ENCODE data around the gene ZBTB14.
A peak's percentile ranks its signal among the peaks of the same experiment; 100 is the strongest.

Gene ZBTB14, protein sequence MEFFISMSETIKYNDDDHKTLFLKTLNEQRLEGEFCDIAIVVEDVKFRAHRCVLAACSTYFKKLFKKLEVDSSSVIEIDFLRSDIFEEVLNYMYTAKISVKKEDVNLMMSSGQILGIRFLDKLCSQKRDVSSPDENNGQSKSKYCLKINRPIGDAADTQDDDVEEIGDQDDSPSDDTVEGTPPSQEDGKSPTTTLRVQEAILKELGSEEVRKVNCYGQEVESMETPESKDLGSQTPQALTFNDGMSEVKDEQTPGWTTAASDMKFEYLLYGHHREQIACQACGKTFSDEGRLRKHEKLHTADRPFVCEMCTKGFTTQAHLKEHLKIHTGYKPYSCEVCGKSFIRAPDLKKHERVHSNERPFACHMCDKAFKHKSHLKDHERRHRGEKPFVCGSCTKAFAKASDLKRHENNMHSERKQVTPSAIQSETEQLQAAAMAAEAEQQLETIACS

DNA sequence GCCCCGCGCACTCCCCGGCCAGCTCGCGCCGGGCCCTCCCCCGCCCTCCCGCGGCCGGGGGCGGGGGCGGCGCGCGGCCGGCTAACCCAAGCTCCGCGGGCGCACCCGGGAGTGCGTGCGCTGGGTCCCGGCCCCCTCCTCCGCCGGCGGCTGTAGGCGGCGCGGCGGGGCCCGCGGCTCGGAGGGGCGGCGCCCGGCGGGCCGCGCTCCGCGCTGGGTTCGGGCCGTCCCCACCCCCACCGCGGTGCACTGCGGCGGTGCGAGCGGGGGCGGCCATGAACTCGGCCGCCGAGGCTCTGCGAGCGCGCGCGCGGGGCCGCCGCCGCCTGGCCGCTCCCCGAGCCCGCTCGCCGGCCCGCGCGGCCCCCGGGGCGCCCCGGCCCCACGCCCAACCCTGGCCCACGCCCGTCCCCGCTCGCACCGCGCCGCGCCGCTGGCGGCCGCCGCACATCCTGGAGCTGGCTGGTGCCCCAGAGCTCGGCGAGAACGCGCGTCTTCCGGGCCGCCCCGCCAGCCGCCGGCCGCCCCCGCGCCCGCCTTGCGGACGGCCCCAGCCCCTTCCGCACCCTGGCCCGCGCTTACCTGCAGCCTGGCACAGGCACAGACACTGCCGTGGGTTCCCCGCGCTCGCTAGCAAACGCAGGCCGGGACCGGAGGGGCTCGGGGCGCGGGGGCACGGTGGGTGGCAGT lies at the start of gene ZBTB14:
TSS of gene ZBTB14 (minus strand) at position 496 of the 690 bp plus-strand sequence. CDS start 2,480 bp downstream, outside the sequence.
- TF ChIP-seq, protein P1, sequence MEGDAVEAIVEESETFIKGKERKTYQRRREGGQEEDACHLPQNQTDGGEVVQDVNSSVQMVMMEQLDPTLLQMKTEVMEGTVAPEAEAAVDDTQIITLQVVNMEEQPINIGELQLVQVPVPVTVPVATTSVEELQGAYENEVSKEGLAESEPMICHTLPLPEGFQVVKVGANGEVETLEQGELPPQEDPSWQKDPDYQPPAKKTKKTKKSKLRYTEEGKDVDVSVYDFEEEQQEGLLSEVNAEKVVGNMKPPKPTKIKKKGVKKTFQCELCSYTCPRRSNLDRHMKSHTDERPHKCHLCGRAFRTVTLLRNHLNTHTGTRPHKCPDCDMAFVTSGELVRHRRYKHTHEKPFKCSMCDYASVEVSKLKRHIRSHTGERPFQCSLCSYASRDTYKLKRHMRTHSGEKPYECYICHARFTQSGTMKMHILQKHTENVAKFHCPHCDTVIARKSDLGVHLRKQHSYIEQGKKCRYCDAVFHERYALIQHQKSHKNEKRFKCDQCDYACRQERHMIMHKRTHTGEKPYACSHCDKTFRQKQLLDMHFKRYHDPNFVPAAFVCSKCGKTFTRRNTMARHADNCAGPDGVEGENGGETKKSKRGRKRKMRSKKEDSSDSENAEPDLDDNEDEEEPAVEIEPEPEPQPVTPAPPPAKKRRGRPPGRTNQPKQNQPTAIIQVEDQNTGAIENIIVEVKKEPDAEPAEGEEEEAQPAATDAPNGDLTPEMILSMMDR (IDR thresholded peaks at IDR 0.05; ENCODE audit: insufficient read depth, low read length, poor library complexity, severe bottlenecking) = no peak
- Histone ChIP-seq H3K36me3 (ENCODE audit: control insufficient read depth, insufficient read depth, low read length) (peaks cover 5% of the 10 kb centered on the region), H3K27me3 (replicated peaks; ENCODE audit: control insufficient read depth, insufficient read depth, low read length) (no peaks in the 10 kb centered on the region), H3K4me3 (replicated peaks; ENCODE audit: low read depth, low read length) (peak within 1 kb of the TSS; percentile 84)
- peak; percentile 81 for DNase-seq (ENCODE audit: extremely low read depth, insufficient read length)

DNA sequence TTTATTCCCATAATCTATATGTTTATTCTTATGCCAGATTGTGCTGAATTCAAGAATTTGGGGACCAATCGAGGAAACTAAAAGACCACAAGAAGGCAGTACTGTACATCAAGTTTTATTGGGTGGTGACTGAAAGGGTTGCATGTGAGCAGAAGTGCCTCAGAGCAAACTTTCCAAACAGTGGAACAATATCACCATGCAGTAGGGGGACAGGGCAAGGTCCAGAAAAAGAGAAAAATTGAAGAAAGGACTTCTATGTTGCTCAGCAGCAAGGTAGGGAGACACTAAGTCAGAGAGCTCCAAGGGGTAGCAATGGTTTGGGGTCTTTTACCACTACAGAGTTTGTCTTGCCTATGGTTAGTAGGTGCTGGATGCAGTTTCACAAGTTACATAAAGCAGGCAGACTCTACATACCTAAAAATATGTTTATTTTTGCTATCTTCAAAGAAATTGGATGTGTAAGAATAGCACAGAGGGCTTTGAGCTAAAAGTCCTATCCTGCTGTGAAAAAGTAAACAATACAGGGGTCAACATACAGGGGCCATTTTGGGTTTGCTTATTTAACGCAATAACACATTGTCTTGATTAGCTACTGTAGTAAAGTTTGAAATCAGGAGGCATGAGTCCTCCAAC lies 43.8 kb upstream of the ZBTB14 start:
- Histone ChIP-seq H3K36me3 (ENCODE audit: control insufficient read depth, insufficient read depth, low read length) (no peaks in the 10 kb centered on the region), H3K4me3 (replicated peaks; ENCODE audit: low read depth, low read length) (no peak overlapping the region), H3K27me3 (replicated peaks; ENCODE audit: control insufficient read depth, insufficient read depth, low read length) (no peaks in the 10 kb centered on the region; the same call in 1 of the 2 replicates)
- TF ChIP-seq, protein P1 (IDR thresholded peaks at IDR 0.05; ENCODE audit: insufficient read depth, low read length, poor library complexity, severe bottlenecking) = no peak
- DNase-seq (ENCODE audit: extremely low read depth, insufficient read length) = no peak

DNA sequence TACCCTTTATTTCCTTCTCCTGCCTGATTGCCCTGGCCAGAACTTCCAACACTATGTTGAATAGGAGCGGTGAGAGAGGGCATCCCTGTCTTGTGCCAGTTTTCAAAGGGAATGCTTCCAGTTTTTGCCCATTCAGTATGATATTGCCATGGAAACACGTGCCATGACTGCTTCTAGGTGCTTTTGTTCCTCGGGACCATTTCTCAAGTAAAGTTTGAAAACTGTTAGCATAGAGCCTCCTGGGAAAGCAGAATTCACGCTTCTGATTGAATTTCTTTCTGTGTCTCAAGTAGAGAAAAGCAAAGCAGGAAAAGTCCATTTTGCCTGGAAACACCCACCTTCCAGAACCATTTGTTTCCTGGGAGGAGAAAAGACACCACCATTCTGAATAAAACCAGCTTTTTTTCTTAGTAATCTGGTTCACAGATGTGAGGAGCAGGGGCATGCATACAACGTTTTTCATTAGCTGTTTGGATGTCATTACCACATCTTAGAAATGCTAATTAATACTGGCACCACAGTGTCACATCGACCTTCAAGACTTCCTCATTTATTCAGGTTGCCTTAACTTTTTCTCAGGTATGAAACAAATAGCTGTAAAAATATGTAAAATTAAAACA lies 39.0 kb upstream of the ZBTB14 start:
- Histone ChIP-seq H3K36me3 (ENCODE audit: control insufficient read depth, insufficient read depth, low read length) (no peaks in the 10 kb centered on the region), H3K27me3 (replicated peaks; ENCODE audit: control insufficient read depth, insufficient read depth, low read length) (no peaks in the 10 kb centered on the region; the same call in 1 of the 2 replicates), H3K4me3 (replicated peaks; ENCODE audit: low read depth, low read length) (no peak overlapping the region)
- TF ChIP-seq, protein P1 (IDR thresholded peaks at IDR 0.05; ENCODE audit: insufficient read depth, low read length, poor library complexity, severe bottlenecking) = no peak
- DNase-seq (ENCODE audit: extremely low read depth, insufficient read length) = no peak

DNA sequence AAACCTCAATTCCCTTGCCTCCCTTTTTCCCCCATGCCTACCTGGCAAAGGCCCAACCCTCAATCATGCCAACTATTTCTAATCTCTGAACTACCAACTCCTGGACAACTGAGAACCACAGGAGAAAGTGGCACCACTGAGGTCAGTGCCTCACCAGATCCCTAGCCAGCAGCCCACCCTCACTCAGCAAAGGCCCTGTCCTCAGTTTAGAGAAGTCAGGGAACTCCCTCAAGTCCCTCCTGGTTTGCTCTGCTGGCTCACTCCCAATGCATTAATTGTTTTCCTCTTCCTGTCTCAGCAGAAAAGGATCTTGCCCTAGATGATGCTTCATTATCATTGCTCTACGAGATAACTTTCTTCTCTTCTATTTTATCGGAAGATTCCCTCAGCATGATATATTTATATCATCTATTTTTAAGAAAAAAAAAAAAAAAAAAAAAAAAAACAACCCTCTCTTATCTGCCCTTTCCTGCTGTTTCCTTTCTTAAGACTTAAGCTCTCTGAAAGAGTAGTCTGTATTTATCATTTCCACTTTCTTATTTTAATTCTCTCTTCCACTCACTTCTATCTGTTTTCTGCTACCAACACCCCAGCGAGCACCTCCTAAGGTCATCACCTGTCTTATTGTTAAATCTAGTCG lies 22.7 kb upstream of the ZBTB14 start:
- TF ChIP-seq, protein P1 (IDR thresholded peaks at IDR 0.05; ENCODE audit: insufficient read depth, low read length, poor library complexity, severe bottlenecking) = no peak
- DNase-seq (ENCODE audit: extremely low read depth, insufficient read length) = no peak

DNA sequence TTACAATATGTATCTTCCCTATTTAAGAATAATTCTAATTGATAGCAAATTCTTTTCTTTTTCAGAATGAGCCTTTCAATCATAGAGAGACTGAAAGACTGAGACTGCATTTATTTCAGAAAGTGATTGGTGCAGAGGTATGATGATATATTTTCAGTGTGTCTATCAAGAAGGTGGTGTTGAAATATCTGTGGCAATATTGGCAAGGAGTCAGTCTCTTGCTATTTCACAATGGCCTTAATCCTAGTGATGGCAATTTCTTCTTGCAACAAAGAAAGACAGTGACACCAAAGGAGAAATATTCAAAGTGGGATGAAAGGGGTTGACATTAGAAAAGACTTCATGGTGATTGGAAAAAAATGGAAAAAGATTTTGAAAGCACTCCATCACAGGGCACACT lies 21.7 kb upstream of the ZBTB14 start:
- H3K36me3 ChIP-seq (ENCODE audit: control insufficient read depth, insufficient read depth, low read length) = no peaks in the 10 kb centered on the region
- TF ChIP-seq, protein P1 (IDR thresholded peaks at IDR 0.05; ENCODE audit: insufficient read depth, low read length, poor library complexity, severe bottlenecking) = no peak
- H3K4me3 ChIP-seq (replicated peaks; ENCODE audit: low read depth, low read length) = no peak overlapping the region
- H3K27me3 ChIP-seq (replicated peaks; ENCODE audit: control insufficient read depth, insufficient read depth, low read length) = no peaks in the 10 kb centered on the region
- no peak for DNase-seq (ENCODE audit: extremely low read depth, insufficient read length)

More for the DNA sequence above, 22.7 kb upstream of the ZBTB14 start:
- H3K27me3 ChIP-seq (replicated peaks; ENCODE audit: control insufficient read depth, insufficient read depth, low read length) = no peaks in the 10 kb centered on the region
- H3K4me3 ChIP-seq (replicated peaks; ENCODE audit: low read depth, low read length) = no peak overlapping the region
- H3K36me3 ChIP-seq (ENCODE audit: control insufficient read depth, insufficient read depth, low read length) = no peaks in the 10 kb centered on the region

Measured in GM06990 (cell line).